Right lobe of liver (tissue), 6 donors: Measurements from ENCODE around the gene PYGB. TPM values are rescaled to one million over a fixed set of nuclear protein-coding genes. Genes with fewer than 3 reads are reported as not detected.
A peak's percentile ranks its signal among the peaks of the same experiment; 100 is the strongest.

ENCODE experiments used
- ATAC-seq, 4 donors: fragments of 200-7000 bp; cut with Tn5 transposase; one replicate each; pipeline ENCODE4 v1.9.1; 2020; ENCODE audit warnings: mild to moderate bottlenecking in 4 of 4, moderate library complexity in 4 of 4
- DNase-seq, 3 donors: peaks; one replicate each; pipeline ENCODE4 v3.0.0-alpha.2; 2020
- H3K27ac ChIP-seq, 3 donors: fragments of 200-600 bp; one replicate each; pipeline ENCODE4 v1.8.0; 2022
- H3K27me3 ChIP-seq, 2 donors: fragments of 200-600 bp; one replicate each; pipeline ENCODE4 v1.8.0; 2022
- H3K36me3 ChIP-seq, 4 donors: fragments of 200-600 bp; sonication (generic) in 1 of 4; one replicate each; pipeline versions ENCODE4 v1.5.1 to v1.8.0; 2017 to 2022; ENCODE audit warnings: control low read depth in 1 of 4
- H3K4me1 ChIP-seq, 4 donors: fragments of 200-600 bp; sonication (generic) in 1 of 4; one replicate each; pipeline versions ENCODE4 v1.5.1 to v1.8.0; 2017 to 2022; ENCODE audit warnings: control low read depth in 1 of 4
- H3K4me3 ChIP-seq, 3 donors: fragments of 200-600 bp; one replicate each; pipeline ENCODE4 v1.8.0; 2022
- H3K9me3 ChIP-seq, 4 donors: fragments of 200-600 bp; sonication (generic) in 1 of 4; one replicate each; pipeline versions ENCODE4 v1.5.1 to v1.8.0; 2017 to 2022; ENCODE audit warnings: control low read depth in 1 of 4
- CTCF ChIP-seq, 4 donors: fragments of 200-600 bp in 3 of 4; fragments of 450-650 bp in 1 of 4; IDR thresholded peaks; one replicate each; pipeline versions ENCODE4 v1.5.1 to v1.8.0; 2016 to 2022; ENCODE audit warnings: antibody characterized with exemption in 4 of 4, mild to moderate bottlenecking in 2 of 4
- POLR2A ChIP-seq: fragments of 450-650 bp; IDR thresholded peaks from one replicate; pipeline ENCODE4 v1.6.1; 2017; ENCODE audit warnings: antibody characterized with exemption, mild to moderate bottlenecking
- WGBS: methylation state at CpG from one replicate; pipeline ENCODE4 v1.1.6; 2018; ENCODE audit warnings: low coverage, low lambda C conversion rate; ENCODE audit not compliant: insufficient coverage; ENCODE audit errors: missing lambda C conversion rate; 5-methylcytosine and 5-hydroxymethylcytosine counted together
- intact Hi-C, 2 donors: fragments of 100-400 bp; cut with DNase I; formaldehyde crosslinking; loops; one replicate each; pipeline versions ENCODE4 v1.11.2 to v1.14.1; 2022
- total RNA-seq, 6 experiments: library from RNA; depleted of rRNA in 2 of 6; stranded (reverse); fragments of >200 nt in 2 of 6; fragmentation: NEBNext Ultra II Directional in 3 of 6; extraction: Animal tissue kit (Norgen Biotek cat#: 25700) in 3 of 6; gene quantifications; one replicate each; pipeline versions ENCODE4 v1.1.0 to v1.2.4, GENCODE V29; 2016 to 2023
- donor health status: DM: no; HTN: yes; CAD: no.
- donor health status: DM: no; HTN: no; CAD: no.
- donor health status: DM: no; HTN: no; CAD: no.
- donor health status: DM: no; HTN: yes; CAD: no.
- donor health status: DM: no; HTN: yes; CAD: no.

Gene PYGB
- total RNA-seq, 6 experiments from 2014 or later, result 6.6 to 27.4 (median 13.2) TPM

- H3K27me3 ChIP-seq, result no peaks in the 10 kb centered on the region
- DNase-seq (peak in 1 of 3 donors; percentile 26), ATAC-seq (no peak)
- WGBS, result 95% methylated on average over 12 of the region's 12 CpGs
- intact Hi-C loops, result no loop called here
- H3K27ac ChIP-seq, result no peak overlapping the region
- H3K36me3 ChIP-seq, result peaks cover 0 to 17% (median 6%) of the 10 kb centered on the region in 4 donors
- H3K4me3 ChIP-seq, result no peak overlapping the region
- no peak for TF ChIP-seq POLR2A
- TF ChIP-seq CTCF (IDR thresholded peaks at IDR 0.05), result no peak
- H3K4me1 ChIP-seq, result peaks cover 0 to 5% (median 0%) of the 10 kb centered on the region in 4 donors
- no peaks in the 10 kb centered on the region for H3K9me3 ChIP-seq
Observed at GRCh38 chr20:25209911-25210310, 38.0 kb upstream of the PYGB start.

- WGBS, result 92% methylated on average over 6 of the region's 7 CpGs
- no peaks in the 10 kb centered on the region for H3K27me3 ChIP-seq
- H3K27ac ChIP-seq, result no peak overlapping the region
- H3K4me1 ChIP-seq, result peaks cover 0 to 5% (median 0%) of the 10 kb centered on the region in 4 donors
- intact Hi-C loops, result no loop called here
- H3K9me3 ChIP-seq, result no peaks in the 10 kb centered on the region
- peaks cover 0 to 27% (median 7%) of the 10 kb centered on the region in 4 donors for H3K36me3 ChIP-seq
- ATAC-seq, result no peak
- TF ChIP-seq CTCF (IDR thresholded peaks at IDR 0.05), result no peak
- no peak for TF ChIP-seq POLR2A
- no peak overlapping the region for H3K4me3 ChIP-seq
- peak in 1 of 3 donors; percentile 14 for DNase-seq
Observed at GRCh38 chr20:25211273-25211672, 36.6 kb upstream of the PYGB start.

GRCh38 chr20:25212242-25212641, 35.6 kb upstream of the PYGB start:
- WGBS, result 80% methylated on average over 3 of the region's 5 CpGs
- DNase-seq, result peak in 1 of 3 donors; percentile 63
- intact Hi-C loops, result no loop called here

GRCh38 chr20:25213566-25214425, 34.1 kb upstream of the PYGB start:
- peaks cover 0 to 34% (median 7%) of the 10 kb centered on the region in 4 donors for H3K36me3 ChIP-seq
- H3K27me3 ChIP-seq, result no peaks in the 10 kb centered on the region
- 83% methylated on average over 7 of the region's 21 CpGs for WGBS
- no peak overlapping the region for H3K4me3 ChIP-seq
- TF ChIP-seq POLR2A, result no peak
- ATAC-seq (peak in 2 of 4 donors; percentile 55 to 60), DNase-seq (peak in 1 of 3 donors; percentile 64)
- H3K9me3 ChIP-seq, result no peaks in the 10 kb centered on the region
- H3K27ac ChIP-seq, result no peak overlapping the region
- H3K4me1 ChIP-seq, result peaks cover 0 to 5% (median 0%) of the 10 kb centered on the region in 4 donors
- intact Hi-C loops, result no loop called here

More at GRCh38 chr20:25212242-25212641, 35.6 kb upstream of the PYGB start:
- Histone ChIP-seq H3K36me3 (peaks cover 0 to 27% (median 7%) of the 10 kb centered on the region in 4 donors), H3K27me3 (no peaks in the 10 kb centered on the region), H3K4me3 (no peak overlapping the region), H3K27ac (no peak overlapping the region), H3K4me1 (peaks cover 0 to 5% (median 0%) of the 10 kb centered on the region in 4 donors), H3K9me3 (no peaks in the 10 kb centered on the region)
- ATAC-seq, result peak in 3 of 4 donors; percentile 33 to 56 (median 34)
- TF ChIP-seq POLR2A (no peak), CTCF (IDR thresholded peaks at IDR 0.05) (no peak)

GRCh38 chr20:25214426-25214790, 33.5 kb upstream of the PYGB start:
- no peaks in the 10 kb centered on the region for H3K9me3 ChIP-seq
- ATAC-seq, result no peak
- H3K27ac ChIP-seq, result no peak overlapping the region
- H3K36me3 ChIP-seq, result peaks cover 0 to 34% (median 7%) of the 10 kb centered on the region in 4 donors
- H3K4me3 ChIP-seq, result no peak overlapping the region
- TF ChIP-seq CTCF (IDR thresholded peaks at IDR 0.05) (no peak), POLR2A (no peak)
- intact Hi-C loops, result no loop called here
- H3K4me1 ChIP-seq, result peaks cover 0 to 5% (median 0%) of the 10 kb centered on the region in 4 donors
- WGBS, result 100% methylated on average over 1 of the region's 7 CpGs
- H3K27me3 ChIP-seq, result no peaks in the 10 kb centered on the region
- no peak for DNase-seq
